Ovary (tissue), 9 donors: ENCODE data around the gene ARF1. TPM values are rescaled to one million over a fixed set of nuclear protein-coding genes. Genes with fewer than 3 reads are reported as not detected.

Experiments used
- DNase-seq, 5 donors: peaks; one replicate each; pipeline ENCODE4 v3.0.0-alpha.2; 2019 to 2020
- H3K27ac ChIP-seq, 2 donors: fragments of 200-600 bp; one replicate each; pipeline versions ENCODE4 v1.5.1 to v1.8.0; 2019 to 2022
- H3K27me3 ChIP-seq: fragments of 200-600 bp; one replicate; pipeline ENCODE4 v1.8.0; 2022
- H3K36me3 ChIP-seq: fragments of 200-600 bp; sonication (generic); one replicate; pipeline ENCODE4 v1.5.1; 2019
- H3K4me1 ChIP-seq: one replicate; pipeline ENCODE4 v1.8.1; 2013; ENCODE audit warnings: mild to moderate bottlenecking, moderate library complexity; ENCODE audit not compliant: insufficient read depth
- H3K4me3 ChIP-seq: fragments of 200-600 bp; sonication (generic); one replicate; pipeline ENCODE4 v1.5.1; 2017
- H3K9me3 ChIP-seq, 2 donors: fragments of 200-600 bp in 1 of 2; sonication (generic) in 1 of 2; one replicate each; pipeline versions ENCODE4 v1.5.1 to v1.8.1; 2013 to 2019; ENCODE audit warnings: mild to moderate bottlenecking in 1 of 2, moderate library complexity in 1 of 2
- CTCF ChIP-seq, 3 donors: fragments of 450-650 bp in 2 of 3; fragments of 200-600 bp in 1 of 3; IDR thresholded peaks; one replicate each; pipeline versions ENCODE4 v1.5.1 to v1.8.0; 2016 to 2022; ENCODE audit warnings: antibody characterized with exemption in 3 of 3, mild to moderate bottlenecking in 1 of 3
- EP300 ChIP-seq: sonication (generic); formaldehyde crosslinking; IDR thresholded peaks from one replicate; pipeline ENCODE4 v1.6.1; 2017; ENCODE audit warnings: antibody characterized with exemption
- POLR2A ChIP-seq: fragments of 450-650 bp; IDR thresholded peaks from one replicate; pipeline ENCODE4 v1.6.1; 2017; ENCODE audit warnings: antibody characterized with exemption, mild to moderate bottlenecking, moderate library complexity
- WGBS, 3 donors: extraction: QIAGEN DNeasy Blood & Tissue Kit in 1 of 3; methylation state at CpG; one replicate each; pipeline versions ENCODE4 v1.1.5 to v1.1.7; 2013 to 2017; 5-methylcytosine and 5-hydroxymethylcytosine counted together
- intact Hi-C, 4 donors: fragments of 100-400 bp; cut with DNase I; formaldehyde crosslinking; loops; one replicate each; pipeline versions ENCODE4 v1.11.0 to v1.15.1; 2022 to 2023
- polyA plus RNA-seq, 2 donors: library from polyadenylated mRNA; stranded (reverse); fragments of 200-250 nt in 1 of 2; fragments of 350-450 nt in 1 of 2; fragmentation: Illumina TruSeq in 1 of 2; extraction: RNeasy Lipid Tissue Mini Kit (QIAGEN cat#74804) in 1 of 2; gene quantifications; one replicate each; pipeline ENCODE4 v1.2.3, GENCODE V29; 2013 to 2014
- total RNA-seq, 7 donors: library from RNA; depleted of rRNA in 2 of 7; stranded (reverse); fragments of >200 nt in 2 of 7; fragmentation: NEBNext Ultra II Directional in 3 of 7; extraction: Animal tissue kit (Norgen Biotek cat#: 25700) in 3 of 7; gene quantifications; one replicate each; pipeline versions ENCODE4 v1.1.0 to v1.2.4, GENCODE V29; 2016 to 2023
- donor health status: DM: no; HTN: no; CAD: no; lungs with moderate emphysema.
- donor health status: DM: no; HTN: no; CAD: no.
- donor health status: Bipolar disorder and iron deficiency.
- donor health status: DM: yes; HTN: yes; CAD: no.
- donor health status: DM: no; HTN: no; CAD: no.
- donor health status: DM: yes; HTN: yes; CAD: no.

The ARF1 gene
- total and polyA plus RNA-seq, 9 donors: 179 to 345 (median 285) TPM

GRCh38 chr1:228114827-228115226, 32.3 kb downstream of the ARF1 start:
- Histone ChIP-seq H3K4me1 (peaks cover 5% of the 10 kb centered on the region), H3K27me3 (no peaks in the 10 kb centered on the region), H3K36me3 (no peaks in the 10 kb centered on the region), H3K27ac (no peak overlapping the region), H3K4me3 (no peak overlapping the region), H3K9me3 (no peaks in the 10 kb centered on the region)
- intact Hi-C loops: no loop called here
- 58 to 64% (median 59%) methylated on average over 3 of the region's 3 CpGs for WGBS, 3 donors
- no peak for DNase-seq
- TF ChIP-seq POLR2A (no peak), CTCF (IDR thresholded peaks at IDR 0.05) (no peak), EP300 (no peak)

- Histone ChIP-seq H3K9me3 (no peaks in the 10 kb centered on the region), H3K36me3 (no peaks in the 10 kb centered on the region), H3K27ac (no peak overlapping the region), H3K27me3 (no peaks in the 10 kb centered on the region), H3K4me1 (no peaks in the 10 kb centered on the region), H3K4me3 (no peak overlapping the region)
- DNase-seq: no peak
- 96 to 98% (median 96%) methylated on average over 4 of the region's 4 CpGs for WGBS, 3 donors
- TF ChIP-seq EP300 (no peak), CTCF (IDR thresholded peaks at IDR 0.05) (no peak)
- intact Hi-C loops: no loop called here
Observed at GRCh38 chr1:228117335-228117734, 34.8 kb downstream of the ARF1 start.

- intact Hi-C loops: no loop called here
- no peak for DNase-seq
- no peaks in the 10 kb centered on the region for H3K4me1 ChIP-seq
- no peak overlapping the region for H3K27ac ChIP-seq
- H3K36me3 ChIP-seq: no peaks in the 10 kb centered on the region
- TF ChIP-seq CTCF (IDR thresholded peaks at IDR 0.05) (no peak), EP300 (no peak), POLR2A (no peak)
- H3K27me3 ChIP-seq: no peaks in the 10 kb centered on the region
- WGBS, 3 donors: 75 to 83% (median 81%) methylated on average over 2 of the region's 2 CpGs
- H3K4me3 ChIP-seq: no peak overlapping the region
- no peaks in the 10 kb centered on the region for H3K9me3 ChIP-seq
Observed at GRCh38 chr1:228118040-228118439, 35.5 kb downstream of the ARF1 start.

- no peaks in the 10 kb centered on the region for H3K27me3 ChIP-seq
- H3K9me3 ChIP-seq: no peaks in the 10 kb centered on the region
- intact Hi-C loops: no loop called here
- DNase-seq: no peak
- H3K4me1 ChIP-seq: no peaks in the 10 kb centered on the region
- no peak for TF ChIP-seq CTCF (IDR thresholded peaks at IDR 0.05)
- no peak for TF ChIP-seq EP300
- TF ChIP-seq POLR2A: no peak
- no peak overlapping the region for H3K4me3 ChIP-seq
- H3K36me3 ChIP-seq: no peaks in the 10 kb centered on the region
- 41 to 59% (median 59%) methylated on average over 1 of the region's 1 CpG for WGBS, 3 donors
- H3K27ac ChIP-seq: no peak overlapping the region
Observed at GRCh38 chr1:228120351-228120750, 37.8 kb downstream of the ARF1 start.
